ENCODE measurements around the gene LRRC8D. TPM values are rescaled to one million over a fixed set of nuclear protein-coding genes. Genes with fewer than 3 reads are reported as not detected.

Gene LRRC8D
- total RNA-seq, 2 donors from 2014 or later: 7.6 to 13.0 TPM

DNA sequence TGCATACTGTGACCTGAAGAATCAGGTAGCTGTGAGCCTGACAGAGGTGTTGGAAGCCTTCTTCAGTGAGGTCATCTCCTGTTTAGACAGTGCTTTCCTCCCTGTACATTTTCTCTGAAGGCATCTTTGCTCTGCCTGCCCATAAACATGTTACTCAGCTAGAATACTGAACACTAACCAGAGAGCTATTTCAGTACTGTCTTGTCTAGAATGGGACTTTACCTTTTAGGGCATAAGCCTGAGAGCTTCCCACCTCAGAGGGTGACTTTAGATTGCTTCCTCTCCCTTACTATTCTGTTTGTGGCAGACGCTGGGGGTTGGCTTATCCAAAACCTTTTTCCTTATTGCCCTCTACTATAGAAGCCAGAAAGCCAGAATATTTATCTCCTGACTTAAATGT, 150.8 kb downstream of the LRRC8D start:
- no peak overlapping the region for H3K4me3 ChIP-seq
- ATAC-seq (no peak), DNase-seq (no peak)
- intact Hi-C loops (cut with DNase I): no loop called here
- TF ChIP-seq, protein P1, sequence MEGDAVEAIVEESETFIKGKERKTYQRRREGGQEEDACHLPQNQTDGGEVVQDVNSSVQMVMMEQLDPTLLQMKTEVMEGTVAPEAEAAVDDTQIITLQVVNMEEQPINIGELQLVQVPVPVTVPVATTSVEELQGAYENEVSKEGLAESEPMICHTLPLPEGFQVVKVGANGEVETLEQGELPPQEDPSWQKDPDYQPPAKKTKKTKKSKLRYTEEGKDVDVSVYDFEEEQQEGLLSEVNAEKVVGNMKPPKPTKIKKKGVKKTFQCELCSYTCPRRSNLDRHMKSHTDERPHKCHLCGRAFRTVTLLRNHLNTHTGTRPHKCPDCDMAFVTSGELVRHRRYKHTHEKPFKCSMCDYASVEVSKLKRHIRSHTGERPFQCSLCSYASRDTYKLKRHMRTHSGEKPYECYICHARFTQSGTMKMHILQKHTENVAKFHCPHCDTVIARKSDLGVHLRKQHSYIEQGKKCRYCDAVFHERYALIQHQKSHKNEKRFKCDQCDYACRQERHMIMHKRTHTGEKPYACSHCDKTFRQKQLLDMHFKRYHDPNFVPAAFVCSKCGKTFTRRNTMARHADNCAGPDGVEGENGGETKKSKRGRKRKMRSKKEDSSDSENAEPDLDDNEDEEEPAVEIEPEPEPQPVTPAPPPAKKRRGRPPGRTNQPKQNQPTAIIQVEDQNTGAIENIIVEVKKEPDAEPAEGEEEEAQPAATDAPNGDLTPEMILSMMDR (IDR thresholded peaks at IDR 0.05): no peak
- no peak for TF ChIP-seq POLR2A (IDR thresholded peaks at IDR 0.05)
- WGBS, 2 donors: 58 to 68% methylated on average over 1 of the region's 1 CpG
- no peak overlapping the region for H3K27ac ChIP-seq
- no peaks in the 10 kb centered on the region for H3K36me3 ChIP-seq (replicated peaks in 1 of 2; ENCODE audit: insufficient read depth in 1 of 2, low read depth in 2 of 2)
- no peaks in the 10 kb centered on the region for H3K4me1 ChIP-seq
- H3K27me3 ChIP-seq: no peaks in the 10 kb centered on the region
- no peaks in the 10 kb centered on the region for H3K9me3 ChIP-seq

DNA sequence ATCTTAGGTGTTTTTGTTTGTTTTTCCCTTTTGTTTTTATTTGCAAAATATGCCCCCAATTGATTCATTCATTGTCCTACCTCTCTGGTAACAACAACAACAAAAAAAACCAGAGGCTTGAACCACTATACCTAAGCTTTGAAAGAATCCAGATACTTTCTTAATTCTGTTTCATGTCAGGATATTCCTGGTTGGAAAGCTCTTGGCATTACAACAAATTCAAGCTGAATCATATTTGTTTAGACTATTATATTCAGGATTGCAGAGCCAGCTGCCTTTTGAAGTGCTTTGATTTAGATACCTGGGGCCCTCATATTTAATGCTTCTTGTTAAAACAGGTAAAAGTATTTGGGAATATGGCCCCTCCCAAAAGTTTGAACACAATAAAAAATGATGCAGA, 151.2 kb downstream of the LRRC8D start:
- intact Hi-C loops (cut with DNase I): no loop called here
- H3K27ac ChIP-seq: no peak overlapping the region
- ATAC-seq: no peak
- no peaks in the 10 kb centered on the region for H3K9me3 ChIP-seq
- H3K36me3 ChIP-seq (replicated peaks in 1 of 2; ENCODE audit: insufficient read depth in 1 of 2, low read depth in 2 of 2): no peaks in the 10 kb centered on the region
- H3K4me1 ChIP-seq: no peaks in the 10 kb centered on the region
- TF ChIP-seq POLR2A (IDR thresholded peaks at IDR 0.05): no peak
- TF ChIP-seq, protein P1 (IDR thresholded peaks at IDR 0.05): no peak
- no peak for DNase-seq
- no peaks in the 10 kb centered on the region for H3K27me3 ChIP-seq
- no peak overlapping the region for H3K4me3 ChIP-seq

DNA sequence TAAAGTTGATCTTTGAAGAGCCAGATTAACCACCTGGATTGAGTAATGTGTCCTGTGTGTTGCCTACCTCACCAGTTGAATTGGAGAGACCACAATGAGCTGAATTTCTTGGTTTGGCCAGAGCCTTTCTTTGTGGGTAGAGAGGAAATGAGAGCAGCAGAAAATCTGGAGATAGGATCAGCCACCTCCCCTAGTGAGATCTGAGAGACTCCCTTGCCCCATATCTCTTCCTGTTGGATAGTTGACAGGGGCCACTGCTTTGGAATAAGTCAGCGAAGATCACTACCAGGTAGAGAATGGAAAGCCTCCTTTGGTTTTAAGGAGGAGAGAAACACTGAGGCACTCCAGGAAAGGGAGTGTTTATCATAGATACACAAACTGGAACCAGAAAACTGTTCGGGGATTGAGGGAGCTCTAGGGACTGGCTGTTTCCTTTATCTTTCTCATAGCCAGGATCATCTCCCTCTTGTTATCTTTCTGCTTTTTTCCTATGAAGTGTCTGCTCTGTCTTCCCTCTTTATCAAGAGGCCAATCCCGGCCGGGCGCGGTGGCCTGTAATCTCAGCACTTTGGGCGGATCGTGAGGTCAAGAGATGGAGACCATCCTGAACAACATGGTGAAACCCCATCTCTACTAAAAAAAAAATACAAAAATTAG, 152.8 kb downstream of the LRRC8D start:
- intact Hi-C loops (cut with DNase I): no loop called here

DNA sequence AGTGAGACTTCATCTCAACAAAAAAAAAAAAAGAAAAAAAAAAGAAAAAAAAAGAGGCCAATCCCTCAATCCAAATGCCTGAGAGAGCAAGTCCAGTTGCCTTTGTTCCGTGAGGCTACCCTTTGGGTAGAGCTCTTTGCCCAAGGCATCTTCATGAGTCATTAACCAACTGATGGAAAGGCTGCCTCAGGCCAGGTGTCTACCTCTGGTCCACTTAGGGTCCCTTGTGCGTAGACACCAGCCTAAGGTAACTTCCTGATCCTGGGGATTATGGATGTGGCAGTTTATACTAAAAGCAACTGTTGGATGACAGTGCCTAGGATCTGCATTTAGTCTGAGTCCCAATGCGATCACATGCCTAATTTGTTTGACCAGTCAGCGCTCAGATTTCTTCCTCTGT, 153.4 kb downstream of the LRRC8D start:
- Histone ChIP-seq H3K4me1 (no peaks in the 10 kb centered on the region), H3K27ac (no peak overlapping the region), H3K4me3 (no peak overlapping the region), H3K36me3 (replicated peaks in 1 of 2; ENCODE audit: insufficient read depth in 1 of 2, low read depth in 2 of 2) (no peaks in the 10 kb centered on the region), H3K9me3 (no peaks in the 10 kb centered on the region), H3K27me3 (no peaks in the 10 kb centered on the region)
- no peak for TF ChIP-seq POLR2A (IDR thresholded peaks at IDR 0.05)
- TF ChIP-seq, protein P1 (IDR thresholded peaks at IDR 0.05): no peak
- intact Hi-C loops (cut with DNase I): no loop called here
- DNase-seq: no peak
- ATAC-seq: no peak
- 91 to 96% methylated on average over 4 of the region's 4 CpGs for WGBS, 2 donors

More for the DNA sequence above, 152.8 kb downstream of the LRRC8D start:
- no peak overlapping the region for H3K27ac ChIP-seq
- no peaks in the 10 kb centered on the region for H3K4me1 ChIP-seq
- ATAC-seq (no peak), DNase-seq (no peak)
- 89 to 92% methylated on average over 8 of the region's 8 CpGs for WGBS, 2 donors
- no peaks in the 10 kb centered on the region for H3K27me3 ChIP-seq
- no peaks in the 10 kb centered on the region for H3K9me3 ChIP-seq
- TF ChIP-seq, protein P1 (IDR thresholded peaks at IDR 0.05): no peak
- TF ChIP-seq POLR2A (IDR thresholded peaks at IDR 0.05): no peak
- no peaks in the 10 kb centered on the region for H3K36me3 ChIP-seq (replicated peaks in 1 of 2; ENCODE audit: insufficient read depth in 1 of 2, low read depth in 2 of 2)
- H3K4me3 ChIP-seq: no peak overlapping the region
